Breast epithelium (tissue), 4 donors: ENCODE results near the gene TFCP2L1. TPM values are rescaled to one million over a fixed set of nuclear protein-coding genes. Genes with fewer than 3 reads are reported as not detected.

Experiments
- DNase-seq, 2 donors: peaks; one replicate each; pipeline ENCODE4 v3.0.0-alpha.2; 2019; ENCODE audit warnings: low spot score in 2 of 2
- H3K27ac ChIP-seq, 2 donors: fragments of 200-600 bp; sonication (generic) in 1 of 2; one replicate each; pipeline ENCODE4 v1.5.1; 2016 to 2019; ENCODE audit warnings: mild to moderate bottlenecking in 1 of 2
- H3K27me3 ChIP-seq, 2 donors: fragments of 200-600 bp; sonication (generic) in 1 of 2; one replicate each; pipeline versions ENCODE4 v1.5.1 to v1.6.0; 2017 to 2019; ENCODE audit warnings: control low read depth in 1 of 2, mild to moderate bottlenecking in 1 of 2
- H3K36me3 ChIP-seq: fragments of 200-600 bp; one replicate; pipeline ENCODE4 v1.5.1; 2019
- H3K4me1 ChIP-seq, 2 donors: fragments of 200-600 bp; sonication (generic); one replicate each; pipeline ENCODE4 v1.5.1; 2016 to 2019; ENCODE audit warnings: control low read depth in 1 of 2
- H3K4me3 ChIP-seq, 3 donors: fragments of 200-600 bp; sonication (generic); 1 replicate in 2 of 3; 2 replicates in 1 of 3; pipeline ENCODE4 v1.5.1; 2016 to 2019; ENCODE audit warnings: mild to moderate bottlenecking in 3 of 3, moderate library complexity in 2 of 3
- H3K9me3 ChIP-seq, 2 donors: fragments of 200-600 bp; sonication (generic) in 1 of 2; one replicate each; pipeline ENCODE4 v1.5.1; 2016 to 2019; ENCODE audit warnings: control low read depth in 1 of 2
- POLR2A ChIP-seq: fragments of 450-650 bp; IDR thresholded peaks from one replicate; pipeline ENCODE4 v1.6.1; 2016; ENCODE audit warnings: antibody characterized with exemption, mild to moderate bottlenecking, moderate library complexity
- POLR2AphosphoS5 ChIP-seq, 3 donors: sonication (generic); formaldehyde crosslinking; IDR thresholded peaks; one replicate each; pipeline ENCODE4 v1.6.1; 2017; ENCODE audit warnings: antibody characterized with exemption in 3 of 3
- intact Hi-C: fragments of 100-400 bp; cut with DNase I; formaldehyde crosslinking; loops from one replicate; pipeline ENCODE4 v1.15.1; 2023; ENCODE audit warnings: low total_unique reads
- total RNA-seq, 3 donors: library from RNA; depleted of rRNA; stranded (reverse); fragments of >200 nt; gene quantifications; one replicate each; pipeline ENCODE4 v1.1.0, GENCODE V29; 2016
- TF ChIP-seq, protein P1 (sequence below), 3 donors: fragments of 450-650 bp; IDR thresholded peaks; one replicate each; pipeline ENCODE4 v1.5.1; 2016 to 2017; ENCODE audit warnings: antibody characterized with exemption in 3 of 3, mild to moderate bottlenecking in 3 of 3, moderate library complexity in 3 of 3

Gene TFCP2L1
- total RNA-seq, 3 donors from 2014 or later: 7.5 to 90.3 (median 8.3) TPM

DNA sequence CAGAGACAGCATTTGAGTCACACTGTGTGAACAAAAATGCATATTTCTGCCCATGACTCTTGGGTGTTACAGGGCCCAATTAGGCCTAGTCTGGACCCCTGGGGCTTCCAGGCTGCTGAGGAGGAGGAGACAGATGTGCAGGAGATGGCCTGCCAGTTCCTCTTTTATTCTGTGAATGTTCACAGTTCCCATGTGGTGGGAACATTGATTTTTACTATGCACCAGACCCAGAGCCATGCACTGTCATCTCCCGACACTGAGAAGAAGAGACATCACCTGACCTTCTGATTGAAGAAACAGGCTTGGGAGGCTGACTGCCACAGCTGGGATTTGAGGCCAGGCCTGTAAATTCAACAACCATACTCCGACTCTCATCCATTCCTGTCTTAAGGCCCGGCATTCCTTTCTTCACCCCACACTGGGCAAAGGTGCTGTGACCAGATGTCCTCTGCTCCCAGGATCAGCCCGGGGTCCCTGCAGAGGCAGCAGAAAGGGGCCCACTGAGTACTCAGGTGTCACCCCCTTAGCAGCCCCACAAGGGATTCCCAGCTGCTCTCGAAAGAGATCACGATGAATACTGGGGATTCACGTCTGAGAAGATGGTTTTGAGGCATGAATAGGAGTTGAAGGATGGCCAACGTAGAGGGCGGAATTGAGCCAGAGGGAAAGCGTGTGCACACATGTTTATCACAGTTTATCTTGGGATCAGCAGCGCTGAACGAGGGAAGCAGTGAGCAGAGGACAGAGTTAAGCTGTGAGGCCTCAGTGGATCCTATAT is 3.6 kb upstream of the TFCP2L1 start:
- intact Hi-C loops: no loop called here
- DNase-seq: no peak
- Histone ChIP-seq H3K27me3 (peaks cover 0 to 7% of the 10 kb centered on the region in 2 donors), H3K27ac (no peak overlapping the region), H3K4me1 (peaks cover 0 to 9% of the 10 kb centered on the region in 2 donors), H3K9me3 (no peaks in the 10 kb centered on the region), H3K4me3 (no peak overlapping the region), H3K36me3 (no peaks in the 10 kb centered on the region)
- TF ChIP-seq, protein P1, sequence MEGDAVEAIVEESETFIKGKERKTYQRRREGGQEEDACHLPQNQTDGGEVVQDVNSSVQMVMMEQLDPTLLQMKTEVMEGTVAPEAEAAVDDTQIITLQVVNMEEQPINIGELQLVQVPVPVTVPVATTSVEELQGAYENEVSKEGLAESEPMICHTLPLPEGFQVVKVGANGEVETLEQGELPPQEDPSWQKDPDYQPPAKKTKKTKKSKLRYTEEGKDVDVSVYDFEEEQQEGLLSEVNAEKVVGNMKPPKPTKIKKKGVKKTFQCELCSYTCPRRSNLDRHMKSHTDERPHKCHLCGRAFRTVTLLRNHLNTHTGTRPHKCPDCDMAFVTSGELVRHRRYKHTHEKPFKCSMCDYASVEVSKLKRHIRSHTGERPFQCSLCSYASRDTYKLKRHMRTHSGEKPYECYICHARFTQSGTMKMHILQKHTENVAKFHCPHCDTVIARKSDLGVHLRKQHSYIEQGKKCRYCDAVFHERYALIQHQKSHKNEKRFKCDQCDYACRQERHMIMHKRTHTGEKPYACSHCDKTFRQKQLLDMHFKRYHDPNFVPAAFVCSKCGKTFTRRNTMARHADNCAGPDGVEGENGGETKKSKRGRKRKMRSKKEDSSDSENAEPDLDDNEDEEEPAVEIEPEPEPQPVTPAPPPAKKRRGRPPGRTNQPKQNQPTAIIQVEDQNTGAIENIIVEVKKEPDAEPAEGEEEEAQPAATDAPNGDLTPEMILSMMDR (IDR thresholded peaks at IDR 0.05): no peak
- TF ChIP-seq POLR2AphosphoS5 (IDR thresholded peaks at IDR 0.05) (no peak), POLR2A (no peak)

DNA sequence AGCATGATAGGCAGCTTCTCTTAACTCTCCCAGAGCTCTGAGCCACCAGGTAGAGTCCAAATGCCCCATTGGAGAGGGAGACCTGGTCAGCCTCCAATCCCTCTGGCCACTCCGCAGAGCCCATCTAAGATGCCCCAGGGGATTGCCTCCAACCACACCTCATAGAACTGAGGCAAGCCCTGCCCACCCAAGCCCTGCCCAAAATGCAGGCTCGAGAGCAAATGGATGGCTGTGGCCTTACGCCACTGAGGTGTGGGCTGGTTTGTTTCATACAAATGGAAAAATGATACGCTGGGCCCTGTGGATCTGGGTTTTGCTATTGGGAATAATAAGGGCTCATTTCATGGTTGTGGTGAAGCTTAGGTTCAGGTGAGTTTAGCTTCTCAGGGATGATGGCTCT is 3.0 kb upstream of the TFCP2L1 start:
- no peak for DNase-seq
- Histone ChIP-seq H3K4me1 (peaks cover 0 to 9% of the 10 kb centered on the region in 2 donors), H3K36me3 (no peaks in the 10 kb centered on the region), H3K9me3 (no peaks in the 10 kb centered on the region), H3K27ac (no peak overlapping the region), H3K27me3 (peaks cover 0 to 7% of the 10 kb centered on the region in 2 donors), H3K4me3 (no peak overlapping the region)
- TF ChIP-seq, protein P1 (IDR thresholded peaks at IDR 0.05): no peak
- TF ChIP-seq POLR2AphosphoS5 (IDR thresholded peaks at IDR 0.05) (no peak), POLR2A (no peak)
- intact Hi-C loops: no loop called here

DNA sequence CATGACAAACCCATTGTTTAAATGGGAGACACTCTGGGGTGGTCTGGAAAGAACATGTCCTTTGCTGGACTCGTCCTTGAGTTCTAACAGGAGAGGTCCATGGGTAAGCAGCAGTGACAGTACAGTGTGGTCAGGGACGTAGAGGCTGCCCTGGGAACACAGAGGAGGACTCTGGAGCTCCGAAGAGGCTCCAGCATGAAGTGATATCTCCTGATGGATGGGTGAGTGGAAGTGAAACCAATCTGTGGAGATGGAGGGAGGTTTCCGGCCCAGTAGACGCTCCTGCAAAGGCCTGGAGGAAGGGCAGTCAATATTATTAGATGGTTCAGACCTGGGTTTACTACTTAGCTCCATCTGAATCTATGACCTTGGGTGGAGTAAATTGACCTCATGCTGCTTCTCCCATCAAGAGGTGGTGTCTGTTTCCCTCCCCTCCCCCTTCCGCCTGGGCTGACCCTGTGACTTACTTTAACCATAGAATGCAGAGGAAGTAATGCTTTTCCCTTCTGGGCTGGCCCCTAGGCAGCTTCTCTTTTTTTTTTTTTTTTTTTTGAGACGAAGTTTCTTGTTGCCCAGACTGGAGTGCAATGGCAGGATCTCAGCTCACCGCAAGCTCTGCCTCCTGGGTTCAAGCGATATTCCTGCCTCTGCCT is 2.3 kb upstream of the TFCP2L1 start:
- Histone ChIP-seq H3K4me3 (no peak overlapping the region), H3K9me3 (no peaks in the 10 kb centered on the region), H3K4me1 (peaks cover 0 to 9% of the 10 kb centered on the region in 2 donors), H3K36me3 (no peaks in the 10 kb centered on the region), H3K27ac (no peak overlapping the region), H3K27me3 (peaks cover 0 to 7% of the 10 kb centered on the region in 2 donors)
- intact Hi-C loops: no loop called here
- no peak for TF ChIP-seq POLR2AphosphoS5 (IDR thresholded peaks at IDR 0.05)
- TF ChIP-seq POLR2A: no peak
- TF ChIP-seq, protein P1 (IDR thresholded peaks at IDR 0.05): no peak
- DNase-seq: peak in 1 of 2 donors; percentile 10

DNA sequence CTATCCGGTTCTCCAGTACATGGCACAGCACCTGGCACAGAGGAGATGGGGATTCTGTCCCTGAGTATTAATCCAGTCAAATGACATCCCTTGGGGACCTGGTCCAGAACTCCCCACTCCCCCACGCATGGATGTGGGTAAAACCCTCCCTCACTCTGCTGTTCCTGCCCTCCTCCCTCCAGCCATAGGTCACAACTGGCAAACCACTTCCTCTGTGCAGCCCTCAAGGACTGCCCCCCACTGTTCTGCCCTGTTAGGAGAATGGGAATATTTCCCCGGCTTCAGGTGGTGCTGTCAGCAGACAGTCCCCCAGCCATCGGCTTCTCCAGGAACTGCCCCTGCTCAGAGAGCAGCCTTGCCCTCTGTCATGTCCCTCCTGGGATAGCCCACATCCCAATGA is 1.5 kb upstream of the TFCP2L1 start:
- Histone ChIP-seq H3K9me3 (no peaks in the 10 kb centered on the region), H3K36me3 (no peaks in the 10 kb centered on the region), H3K27me3 (peaks cover 0 to 7% of the 10 kb centered on the region in 2 donors), H3K27ac (no peak overlapping the region), H3K4me1 (peaks cover 0 to 9% of the 10 kb centered on the region in 2 donors), H3K4me3 (no peak overlapping the region)
- DNase-seq: peak in 1 of 2 donors; percentile 6
- TF ChIP-seq POLR2AphosphoS5 (IDR thresholded peaks at IDR 0.05): no peak
- TF ChIP-seq, protein P1 (IDR thresholded peaks at IDR 0.05): no peak
- TF ChIP-seq POLR2A: no peak
- intact Hi-C loops: no loop called here

DNA sequence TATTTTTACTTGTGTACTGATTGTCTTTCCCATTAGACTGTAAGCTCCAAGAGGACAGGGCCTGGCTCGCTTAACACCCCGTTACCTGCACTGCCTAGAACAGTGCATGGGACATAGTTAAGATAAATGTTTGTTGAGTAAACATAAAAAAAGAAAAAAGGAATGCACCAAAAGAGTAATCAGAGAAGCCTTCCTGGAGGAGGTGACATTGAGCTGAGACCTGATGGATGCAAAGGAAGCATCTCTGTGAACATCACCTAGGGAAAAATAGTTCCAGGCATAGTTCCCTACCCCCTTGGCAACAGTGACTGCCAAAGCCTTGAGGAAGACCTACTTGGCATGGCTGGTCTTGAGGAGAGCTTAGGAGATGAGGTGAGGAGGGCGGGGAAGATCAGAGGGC is 924 bp upstream of the TFCP2L1 start:
- DNase-seq: no peak
- Histone ChIP-seq H3K27ac (no peak overlapping the region), H3K4me3 (no peak overlapping the region), H3K9me3 (no peaks in the 10 kb centered on the region), H3K4me1 (peaks cover 0 to 9% of the 10 kb centered on the region in 2 donors), H3K27me3 (peaks cover 0 to 7% of the 10 kb centered on the region in 2 donors), H3K36me3 (no peaks in the 10 kb centered on the region)
- intact Hi-C loops: no loop called here
- TF ChIP-seq POLR2A (no peak), POLR2AphosphoS5 (IDR thresholded peaks at IDR 0.05) (no peak)
- TF ChIP-seq, protein P1 (IDR thresholded peaks at IDR 0.05): no peak
